Esophagus squamous epithelium (tissue), 5 donors: ENCODE results near the gene PTPN14. TPM values are rescaled to one million over a fixed set of nuclear protein-coding genes. Genes with fewer than 3 reads are reported as not detected.
"Not testable (repeated sequence)": the region's sequence is repeated elsewhere in the genome, so short reads cannot be mapped to it uniquely, and the experiment has no call there.

Experiments
- DNase-seq: peaks from one replicate; lab custom pipeline; 2025; lab: John Stamatoyannopoulos, UW
- H3K27ac ChIP-seq, 4 donors: fragments of 200-600 bp; sonication (generic); one replicate each; pipeline ENCODE4 v1.5.1; 2016 to 2019; ENCODE audit warnings: mild to moderate bottlenecking in 1 of 4
- H3K27me3 ChIP-seq, 4 donors: fragments of 200-600 bp; sonication (generic); 1 replicate in 3 of 4; 2 replicates in 1 of 4; pipeline versions ENCODE4 v1.5.1 to v1.6.0; 2017 to 2021; ENCODE audit warnings: antibody characterized with exemption in 1 of 4
- H3K36me3 ChIP-seq, 3 donors: fragments of 200-600 bp; sonication (generic); one replicate each; pipeline ENCODE4 v1.5.1; 2016 to 2019
- H3K4me1 ChIP-seq, 3 donors: fragments of 200-600 bp; sonication (generic); one replicate each; pipeline ENCODE4 v1.5.1; 2017 to 2019
- H3K4me3 ChIP-seq, 4 donors: fragments of 200-600 bp; sonication (generic); 1 replicate in 3 of 4; 2 replicates in 1 of 4; pipeline ENCODE4 v1.5.1; 2016 to 2019; ENCODE audit warnings: mild to moderate bottlenecking in 2 of 4, moderate library complexity in 1 of 4
- H3K9me3 ChIP-seq, 3 donors: fragments of 200-600 bp; sonication (generic); one replicate each; pipeline ENCODE4 v1.5.1; 2016 to 2019
- POLR2A ChIP-seq, 4 donors: fragments of 450-650 bp; IDR thresholded peaks; one replicate each; pipeline ENCODE4 v1.6.1; 2017; ENCODE audit warnings: antibody characterized with exemption in 4 of 4, mild to moderate bottlenecking in 4 of 4, moderate library complexity in 3 of 4
- whole genome bisulfite sequencing, 2 donors: methylation state at CpG; one replicate each; pipeline ENCODE4 v1.1.5; 2018; 5-methylcytosine and 5-hydroxymethylcytosine counted together
- intact Hi-C: fragments of 100-400 bp; cut with DNase I; formaldehyde crosslinking; loops from one replicate; pipeline ENCODE4 v1.15.0; 2022
- total RNA-seq, 4 donors: library from RNA; depleted of rRNA; stranded (reverse); fragments of >200 nt; gene quantifications; one replicate each; pipeline ENCODE4 v1.1.0, GENCODE V29; 2016
- TF ChIP-seq, protein P1 (sequence below), 6 experiments: fragments of 450-650 bp in 4 of 6; fragments of 200-600 bp in 2 of 6; sonication (generic) in 2 of 6; IDR thresholded peaks; one replicate each; pipeline ENCODE4 v1.5.1; 2016 to 2019; ENCODE audit warnings: antibody characterized with exemption in 6 of 6, mild to moderate bottlenecking in 4 of 6, moderate library complexity in 4 of 6
- donor health status: DM: yes; HTN: yes; CAD: no.

The PTPN14 gene
- total RNA-seq, 4 donors from 2014 or later = 14.4 to 28.8 (median 15.7) TPM

DNA sequence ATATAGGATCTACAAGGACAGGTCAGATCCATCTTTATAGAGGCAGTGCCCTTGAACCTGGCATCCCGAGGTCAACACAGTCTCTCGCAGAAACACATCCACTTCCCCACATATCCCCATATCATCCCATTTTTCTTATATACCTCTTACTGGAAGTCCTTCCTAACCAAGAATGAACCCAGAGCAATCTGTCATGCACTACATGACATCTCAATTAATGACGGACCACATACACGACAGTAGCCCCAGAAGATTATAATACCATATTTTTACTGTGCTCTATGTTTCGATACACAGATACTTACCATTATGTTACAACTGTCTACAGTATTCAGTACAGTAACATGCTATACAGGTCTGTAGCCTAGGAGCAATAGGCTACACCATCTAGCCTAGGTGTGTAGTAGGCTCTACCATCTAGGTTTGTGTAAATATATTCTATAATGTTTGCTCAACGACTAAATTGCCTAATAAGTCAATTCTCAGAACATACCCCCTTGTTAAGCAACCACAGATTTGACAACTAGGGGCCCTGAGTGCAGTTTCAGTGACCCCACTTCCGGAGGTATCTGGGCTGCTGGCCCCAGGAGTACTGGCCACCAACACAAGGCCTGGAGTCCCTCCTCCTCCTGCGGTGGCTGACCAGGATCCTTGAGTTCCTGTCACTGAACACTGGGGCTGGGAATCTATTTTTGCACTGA lies 28.1 kb downstream of the PTPN14 start:
- no peaks in the 10 kb centered on the region for H3K36me3 ChIP-seq
- intact Hi-C loops = no loop called here
- no peaks in the 10 kb centered on the region for H3K9me3 ChIP-seq
- no peak for DNase-seq
- no peaks in the 10 kb centered on the region for H3K27me3 ChIP-seq
- 90% methylated on average over 8 of the region's 8 CpGs for WGBS, 2 donors
- no peak overlapping the region for H3K4me3 ChIP-seq
- TF ChIP-seq, protein P1, sequence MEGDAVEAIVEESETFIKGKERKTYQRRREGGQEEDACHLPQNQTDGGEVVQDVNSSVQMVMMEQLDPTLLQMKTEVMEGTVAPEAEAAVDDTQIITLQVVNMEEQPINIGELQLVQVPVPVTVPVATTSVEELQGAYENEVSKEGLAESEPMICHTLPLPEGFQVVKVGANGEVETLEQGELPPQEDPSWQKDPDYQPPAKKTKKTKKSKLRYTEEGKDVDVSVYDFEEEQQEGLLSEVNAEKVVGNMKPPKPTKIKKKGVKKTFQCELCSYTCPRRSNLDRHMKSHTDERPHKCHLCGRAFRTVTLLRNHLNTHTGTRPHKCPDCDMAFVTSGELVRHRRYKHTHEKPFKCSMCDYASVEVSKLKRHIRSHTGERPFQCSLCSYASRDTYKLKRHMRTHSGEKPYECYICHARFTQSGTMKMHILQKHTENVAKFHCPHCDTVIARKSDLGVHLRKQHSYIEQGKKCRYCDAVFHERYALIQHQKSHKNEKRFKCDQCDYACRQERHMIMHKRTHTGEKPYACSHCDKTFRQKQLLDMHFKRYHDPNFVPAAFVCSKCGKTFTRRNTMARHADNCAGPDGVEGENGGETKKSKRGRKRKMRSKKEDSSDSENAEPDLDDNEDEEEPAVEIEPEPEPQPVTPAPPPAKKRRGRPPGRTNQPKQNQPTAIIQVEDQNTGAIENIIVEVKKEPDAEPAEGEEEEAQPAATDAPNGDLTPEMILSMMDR (IDR thresholded peaks at IDR 0.05) = no peak
- no peak for TF ChIP-seq POLR2A (IDR thresholded peaks at IDR 0.05)
- no peak overlapping the region for H3K27ac ChIP-seq
- H3K4me1 ChIP-seq = peaks cover 0 to 19% (median 2%) of the 10 kb centered on the region in 3 donors

GRCh38 chr1:214521458-214521857 lies 29.9 kb downstream of the PTPN14 start:
- H3K9me3 ChIP-seq, intact Hi-C loops, DNase-seq, H3K27ac ChIP-seq, H3K36me3 ChIP-seq, H3K27me3 ChIP-seq, H3K4me3 ChIP-seq: not testable (repeated sequence)
- H3K4me1 ChIP-seq = peaks cover 0 to 28% (median 2%) of the 10 kb centered on the region in 3 donors
- WGBS, 2 donors = 91 to 93% methylated on average over 8 to 9 of the region's 9 CpGs

- WGBS, 2 donors = 80 to 94% methylated on average over 3 of the region's 3 CpGs
- intact Hi-C loops = no loop called here
These were observed 30.7 kb downstream of the PTPN14 start for GRCh38 chr1:214520544-214521165.

DNA sequence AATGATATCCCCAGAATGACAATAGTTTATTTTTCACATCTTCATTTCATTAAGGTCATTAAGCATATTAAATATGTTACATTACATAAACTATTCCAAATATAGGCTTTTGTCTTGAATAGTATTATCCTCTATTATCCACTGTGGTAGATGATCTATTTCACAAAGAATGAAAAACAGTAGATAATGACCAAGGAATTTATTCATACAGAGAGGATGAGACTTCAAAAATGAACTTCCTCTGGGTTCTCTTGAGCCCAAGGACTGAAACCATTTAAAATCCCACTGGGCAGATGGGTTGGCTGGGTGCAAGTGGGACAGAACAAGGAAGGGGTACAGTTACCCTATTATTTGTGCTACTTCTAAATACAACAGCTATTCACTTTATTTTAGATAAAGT lies 33.0 kb downstream of the PTPN14 start:
- Histone ChIP-seq H3K27ac (no peak overlapping the region), H3K9me3 (no peaks in the 10 kb centered on the region), H3K27me3 (no peaks in the 10 kb centered on the region), H3K4me3 (no peak overlapping the region), H3K36me3 (no peaks in the 10 kb centered on the region), H3K4me1 (peaks cover 9 to 38% (median 11%) of the 10 kb centered on the region in 3 donors)
- no peak for DNase-seq
- TF ChIP-seq POLR2A (IDR thresholded peaks at IDR 0.05) = no peak
- TF ChIP-seq, protein P1 (IDR thresholded peaks at IDR 0.05) = no peak
- intact Hi-C loops = no loop called here

More at GRCh38 chr1:214520544-214521165, 30.7 kb downstream of the PTPN14 start:
- peaks cover 7 to 31% (median 8%) of the 10 kb centered on the region in 3 donors for H3K4me1 ChIP-seq
- H3K4me3 ChIP-seq = no peak overlapping the region
- no peak for DNase-seq
- no peak overlapping the region for H3K27ac ChIP-seq
- no peaks in the 10 kb centered on the region for H3K27me3 ChIP-seq
- no peaks in the 10 kb centered on the region for H3K36me3 ChIP-seq
- H3K9me3 ChIP-seq = no peaks in the 10 kb centered on the region
- TF ChIP-seq POLR2A (IDR thresholded peaks at IDR 0.05) = no peak
- TF ChIP-seq, protein P1 (IDR thresholded peaks at IDR 0.05) = no peak

DNA sequence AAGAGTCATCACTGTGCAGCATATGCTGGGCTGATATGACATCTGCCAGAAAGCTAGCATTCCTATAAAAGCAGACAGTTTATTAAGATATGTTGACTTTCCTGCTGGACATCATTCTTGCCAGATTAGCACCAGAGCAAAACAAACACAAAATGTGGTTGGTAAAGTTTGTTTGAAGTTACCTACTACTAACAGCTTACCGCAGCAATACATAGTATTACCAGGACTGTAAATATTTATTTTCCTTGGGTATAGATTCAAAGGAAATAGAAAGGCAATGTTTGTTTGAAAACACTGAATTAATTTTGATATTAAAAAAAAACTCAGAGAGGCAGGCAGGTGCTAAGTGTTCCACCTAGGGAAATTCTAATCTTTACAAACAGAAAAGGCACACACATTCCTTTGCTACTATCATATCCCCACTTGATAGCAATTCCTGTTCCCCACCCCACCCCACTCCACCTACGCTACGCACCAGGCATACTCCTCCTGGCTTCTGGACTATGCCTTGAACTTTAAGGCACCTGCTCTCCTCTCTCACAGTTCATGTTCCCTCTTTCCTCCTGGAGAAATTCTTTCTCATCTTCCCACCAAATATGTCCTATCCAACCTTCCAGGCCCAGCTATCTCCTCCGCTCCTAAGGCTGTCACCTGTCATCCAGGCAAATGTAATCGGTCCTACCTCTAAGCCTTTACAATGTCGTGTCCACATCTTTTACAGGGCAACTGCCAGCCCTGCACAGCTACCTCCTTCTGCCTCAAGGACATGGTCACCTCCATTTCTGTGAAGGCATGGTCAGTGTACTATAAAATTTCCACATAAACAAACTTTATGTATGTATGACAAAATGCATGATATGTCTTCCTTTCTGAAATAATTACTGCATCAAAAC lies 34.7 kb downstream of the PTPN14 start:
- 80 to 86% methylated on average over 6 of the region's 6 CpGs for WGBS, 2 donors
- TF ChIP-seq, protein P1 (IDR thresholded peaks at IDR 0.05) = no peak
- TF ChIP-seq POLR2A (IDR thresholded peaks at IDR 0.05) = no peak
- peaks cover 11 to 52% (median 15%) of the 10 kb centered on the region in 3 donors for H3K4me1 ChIP-seq
- no peaks in the 10 kb centered on the region for H3K36me3 ChIP-seq
- H3K27me3 ChIP-seq = no peaks in the 10 kb centered on the region
- no peak for DNase-seq
- H3K9me3 ChIP-seq = no peaks in the 10 kb centered on the region
- intact Hi-C loops = no loop called here
- H3K4me3 ChIP-seq = no peak overlapping the region
- no peak overlapping the region for H3K27ac ChIP-seq
